ENCODE data around the gene ACTG2. TPM values are rescaled to one million over a fixed set of nuclear protein-coding genes. Genes with fewer than 3 reads are reported as not detected.

Gene ACTG2
- 0.77 TPM for polyA plus RNA-seq (2013, experiment 1 of 2)
- 0.73 TPM for polyA plus RNA-seq (2013, experiment 2 of 2)

DNA sequence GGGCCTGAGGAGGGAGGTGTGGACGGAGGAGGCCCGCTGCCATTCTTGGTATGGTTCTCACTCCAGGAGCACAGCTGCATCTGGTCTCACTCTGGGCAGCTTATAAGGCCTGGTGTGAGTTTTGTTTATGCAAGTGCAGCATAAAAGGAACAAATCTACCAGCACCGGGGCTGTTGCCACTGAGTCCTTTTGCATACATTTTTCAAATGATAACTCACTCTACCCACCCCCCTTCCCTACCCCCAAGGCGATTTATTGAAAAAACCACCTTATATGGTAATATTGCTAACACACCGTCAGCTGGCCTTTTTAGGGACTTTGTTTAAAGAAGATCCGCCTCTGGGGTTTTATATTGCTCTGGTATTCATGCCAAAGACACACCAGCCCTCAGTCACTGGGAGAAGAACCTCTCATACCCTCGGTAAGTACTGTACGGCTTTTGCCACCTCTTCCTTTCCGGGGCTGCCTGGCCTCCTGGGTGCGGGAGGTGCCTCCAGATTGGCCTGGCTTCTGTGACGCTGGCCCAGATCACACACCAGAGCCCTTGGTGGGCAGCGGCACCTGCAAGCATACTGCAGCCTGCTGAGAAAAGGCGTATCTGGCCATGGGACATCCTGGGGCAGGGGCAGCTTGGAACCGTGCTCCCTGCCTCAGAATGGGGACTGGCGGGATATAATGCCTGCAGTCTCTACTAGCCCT, at the start of gene ACTG2:
Gene ACTG2, plus strand, starts transcription at position 378 of the 699 bp plus-strand sequence. CDS start 8,304 bp downstream, outside the sequence.
- H3K27ac ChIP-seq (replicated peaks; ENCODE audit: low read length) = no peak within 1 kb of the TSS
- peaks cover 6 to 13% of the 10 kb centered on the region in 2 donors for H3K4me1 ChIP-seq (ENCODE audit: control insufficient read depth in 2 of 2, insufficient read depth in 1 of 2, low read depth in 1 of 2, low read length in 2 of 2)
- no peak within 1 kb of the TSS for H2BK15ac ChIP-seq (ENCODE audit: low read length)
- no peaks in the 10 kb centered on the region for H3K9me3 ChIP-seq (replicated peaks in 1 of 2; ENCODE audit: control insufficient read depth in 2 of 2, insufficient read depth in 1 of 2, low read depth in 1 of 2, low read length in 2 of 2)
- H3K9ac ChIP-seq (ENCODE audit: low read depth, low read length, poor library complexity) = no peak within 1 kb of the TSS
- no peak within 1 kb of the TSS for H2BK12ac ChIP-seq (ENCODE audit: low read length)
- no peaks in the 10 kb centered on the region for H3K79me1 ChIP-seq (ENCODE audit: low read depth, low read length)
- no peak within 1 kb of the TSS for H2BK5ac ChIP-seq (ENCODE audit: low read length)
- peak within 1 kb of the TSS; percentile 25 for H3K18ac ChIP-seq (ENCODE audit: low read length)
- no peak within 1 kb of the TSS for H3K23ac ChIP-seq (ENCODE audit: low read depth, low read length, poor library complexity)
- no peak within 1 kb of the TSS for H3K4me3 ChIP-seq (ENCODE audit: low read length in 2 of 2)
- H4K8ac ChIP-seq (ENCODE audit: low read depth, low read length) = peak within 1 kb of the TSS; percentile 95
- H3K4ac ChIP-seq (ENCODE audit: low read length) = no peak within 1 kb of the TSS
- H2BK120ac ChIP-seq (ENCODE audit: low read depth, low read length) = no peak within 1 kb of the TSS
- DNase-seq (ENCODE audit: low spot score) = no peak
- peak within 1 kb of the TSS; percentile 49 for H3K14ac ChIP-seq (ENCODE audit: low read length)
- no CpG with 5 or more reads among the region's 15 CpGs for WGBS, 2 donors (ENCODE audit: extremely low coverage in 2 of 2, insufficient read length in 2 of 2, insufficient replicate concordance in 1 of 2)
- peaks cover 0 to 26% (median 0%) of the 10 kb centered on the region in 3 experiments for H3K27me3 ChIP-seq (ENCODE audit: control insufficient read depth in 3 of 3, insufficient read depth in 3 of 3, low read depth in 1 of 3, low read length in 3 of 3)
- H3K4me2 ChIP-seq (ENCODE audit: insufficient read depth, low read length, poor library complexity, severe bottlenecking) = no peak within 1 kb of the TSS
- H4K91ac ChIP-seq (ENCODE audit: low read depth, low read length, poor library complexity) = no peak within 1 kb of the TSS
- peak within 1 kb of the TSS; percentile 64 for H2AFZ ChIP-seq (ENCODE audit: low read length)
- H3K36me3 ChIP-seq (replicated peaks in 1 of 2; ENCODE audit: control insufficient read depth in 2 of 2, insufficient read depth in 2 of 2, low read length in 2 of 2) = no peaks in the 10 kb centered on the region
- H2AK5ac ChIP-seq (ENCODE audit: low read depth, low read length) = no peak within 1 kb of the TSS

DNA sequence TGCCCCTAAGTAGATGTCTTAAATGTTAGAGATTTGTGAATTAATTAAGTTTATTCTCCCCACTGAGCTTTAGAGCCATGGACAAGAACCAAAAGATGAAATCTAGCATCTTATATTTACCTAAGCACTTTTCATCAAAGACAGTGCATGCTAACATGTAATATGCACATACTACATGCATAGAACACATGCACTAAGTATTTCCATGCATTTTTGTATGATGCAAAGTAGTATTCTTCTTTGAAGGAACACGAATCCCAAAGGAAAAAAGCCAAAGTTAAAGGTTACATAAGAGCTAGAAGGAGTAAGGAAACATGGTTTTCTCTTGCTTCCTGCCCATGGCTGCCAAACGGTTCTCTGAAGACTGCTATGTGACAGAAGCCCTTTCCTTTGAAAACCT, 48.7 kb upstream of the ACTG2 start:
- Histone ChIP-seq H2BK5ac (ENCODE audit: low read length) (no peak overlapping the region), H2AK5ac (ENCODE audit: low read depth, low read length) (no peak overlapping the region), H2BK12ac (ENCODE audit: low read length) (no peak overlapping the region), H3K9me3 (replicated peaks in 1 of 2; ENCODE audit: control insufficient read depth in 2 of 2, insufficient read depth in 1 of 2, low read depth in 1 of 2, low read length in 2 of 2) (no peaks in the 10 kb centered on the region), H3K14ac (ENCODE audit: low read length) (no peak overlapping the region), H2AFZ (ENCODE audit: low read length) (no peak overlapping the region), H2BK15ac (ENCODE audit: low read length) (no peak overlapping the region), H3K4me3 (ENCODE audit: low read length in 2 of 2) (no peak overlapping the region), H3K79me1 (ENCODE audit: low read depth, low read length) (no peaks in the 10 kb centered on the region), H3K36me3 (replicated peaks in 1 of 2; ENCODE audit: control insufficient read depth in 2 of 2, insufficient read depth in 2 of 2, low read length in 2 of 2) (peaks cover 10 to 89% of the 10 kb centered on the region in 2 donors), H3K4ac (ENCODE audit: low read length) (no peak overlapping the region), H3K4me1 (ENCODE audit: control insufficient read depth in 2 of 2, insufficient read depth in 1 of 2, low read depth in 1 of 2, low read length in 2 of 2) (peaks cover 1 to 2% of the 10 kb centered on the region in 2 donors), H4K91ac (ENCODE audit: low read depth, low read length, poor library complexity) (no peak overlapping the region), H2BK120ac (ENCODE audit: low read depth, low read length) (no peak overlapping the region), H3K27me3 (ENCODE audit: control insufficient read depth in 3 of 3, insufficient read depth in 3 of 3, low read depth in 1 of 3, low read length in 3 of 3) (no peaks in the 10 kb centered on the region), H3K23ac (ENCODE audit: low read depth, low read length, poor library complexity) (no peak overlapping the region), H3K9ac (ENCODE audit: low read depth, low read length, poor library complexity) (no peak overlapping the region), H3K18ac (ENCODE audit: low read length) (no peak overlapping the region), H3K4me2 (ENCODE audit: insufficient read depth, low read length, poor library complexity, severe bottlenecking) (no peak overlapping the region), H4K8ac (ENCODE audit: low read depth, low read length) (no peak overlapping the region), H3K27ac (replicated peaks; ENCODE audit: low read length) (no peak overlapping the region)
- no peak for DNase-seq (ENCODE audit: low spot score)
- WGBS, 2 donors (ENCODE audit: extremely low coverage in 2 of 2, insufficient read length in 2 of 2, insufficient replicate concordance in 1 of 2) = no CpG with 5 or more reads among the region's 2 CpGs

DNA sequence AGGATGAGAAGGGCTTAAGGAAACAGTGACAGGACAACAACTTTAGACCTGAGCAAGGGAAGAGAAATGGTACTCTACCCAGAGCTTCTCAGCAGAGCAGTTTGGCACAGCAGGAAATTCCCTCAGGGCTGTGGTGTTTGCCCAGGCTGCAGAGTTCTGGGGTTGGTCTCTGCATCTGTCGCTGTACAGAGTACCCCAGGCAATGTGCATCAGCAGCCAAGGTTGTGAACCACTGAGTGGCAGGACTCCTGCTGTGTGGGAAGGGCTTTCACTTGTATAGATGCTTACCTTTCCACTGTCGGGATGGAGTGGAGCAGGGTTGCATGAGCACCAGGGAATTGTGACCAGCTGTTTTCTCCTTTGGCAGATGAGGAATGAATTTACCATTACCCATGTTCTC, 42.8 kb upstream of the ACTG2 start:
- no peak overlapping the region for H3K9ac ChIP-seq (ENCODE audit: low read depth, low read length, poor library complexity)
- WGBS, 2 donors (ENCODE audit: extremely low coverage in 2 of 2, insufficient read length in 2 of 2, insufficient replicate concordance in 1 of 2) = no CpG with 5 or more reads among the region's 2 CpGs
- peaks cover 25 to 97% of the 10 kb centered on the region in 2 donors for H3K36me3 ChIP-seq (replicated peaks in 1 of 2; ENCODE audit: control insufficient read depth in 2 of 2, insufficient read depth in 2 of 2, low read length in 2 of 2)
- no peak overlapping the region for H2BK12ac ChIP-seq (ENCODE audit: low read length)
- peaks cover 0 to 2% of the 10 kb centered on the region in 2 donors for H3K9me3 ChIP-seq (replicated peaks in 1 of 2; ENCODE audit: control insufficient read depth in 2 of 2, insufficient read depth in 1 of 2, low read depth in 1 of 2, low read length in 2 of 2)
- H3K18ac ChIP-seq (ENCODE audit: low read length) = no peak overlapping the region
- H4K8ac ChIP-seq (ENCODE audit: low read depth, low read length) = peak overlapping the region; percentile 43
- no peak overlapping the region for H2AK5ac ChIP-seq (ENCODE audit: low read depth, low read length)
- no peak overlapping the region for H3K14ac ChIP-seq (ENCODE audit: low read length)
- no peak overlapping the region for H3K4me2 ChIP-seq (ENCODE audit: insufficient read depth, low read length, poor library complexity, severe bottlenecking)
- no peaks in the 10 kb centered on the region for H3K27me3 ChIP-seq (ENCODE audit: control insufficient read depth in 3 of 3, insufficient read depth in 3 of 3, low read depth in 1 of 3, low read length in 3 of 3)
- H2BK5ac ChIP-seq (ENCODE audit: low read length) = no peak overlapping the region
- H3K23ac ChIP-seq (ENCODE audit: low read depth, low read length, poor library complexity) = no peak overlapping the region
- no peak overlapping the region for H3K27ac ChIP-seq (replicated peaks; ENCODE audit: low read length)
- no peak overlapping the region for H2BK120ac ChIP-seq (ENCODE audit: low read depth, low read length)
- no peak overlapping the region for H4K91ac ChIP-seq (ENCODE audit: low read depth, low read length, poor library complexity)
- H3K4me1 ChIP-seq (ENCODE audit: control insufficient read depth in 2 of 2, insufficient read depth in 1 of 2, low read depth in 1 of 2, low read length in 2 of 2) = no peaks in the 10 kb centered on the region
- no peak overlapping the region for H3K4me3 ChIP-seq (ENCODE audit: low read length in 2 of 2)
- no peak for DNase-seq (ENCODE audit: low spot score)
- H2AFZ ChIP-seq (ENCODE audit: low read length) = no peak overlapping the region
- H3K4ac ChIP-seq (ENCODE audit: low read length) = no peak overlapping the region
- H2BK15ac ChIP-seq (ENCODE audit: low read length) = no peak overlapping the region
- H3K79me1 ChIP-seq (ENCODE audit: low read depth, low read length) = no peaks in the 10 kb centered on the region

DNA sequence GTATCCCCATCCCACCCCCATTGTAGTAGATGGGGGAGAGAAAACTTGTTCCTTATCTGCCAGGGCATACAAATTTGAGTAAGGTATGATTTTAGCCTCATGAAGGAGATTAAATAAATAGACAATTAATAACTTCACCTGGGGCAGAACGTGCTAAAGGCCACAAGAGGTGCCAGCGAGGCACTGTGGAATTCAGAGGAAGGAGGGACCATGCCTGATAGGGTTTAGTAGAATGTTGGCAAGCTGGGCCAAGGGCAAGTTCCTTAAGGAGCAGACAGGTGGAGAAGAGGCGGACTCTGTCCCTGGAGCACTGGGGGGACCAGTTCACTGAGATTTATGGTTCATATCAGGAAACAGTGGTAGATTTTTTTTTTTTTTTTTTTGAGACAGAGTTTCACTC, 41.5 kb upstream of the ACTG2 start:
- Histone ChIP-seq H2BK120ac (ENCODE audit: low read depth, low read length) (no peak overlapping the region), H3K14ac (ENCODE audit: low read length) (no peak overlapping the region), H3K23ac (ENCODE audit: low read depth, low read length, poor library complexity) (no peak overlapping the region), H3K79me1 (ENCODE audit: low read depth, low read length) (no peaks in the 10 kb centered on the region), H3K27me3 (ENCODE audit: control insufficient read depth in 3 of 3, insufficient read depth in 3 of 3, low read depth in 1 of 3, low read length in 3 of 3) (no peaks in the 10 kb centered on the region), H2BK5ac (ENCODE audit: low read length) (no peak overlapping the region), H3K9me3 (replicated peaks in 1 of 2; ENCODE audit: control insufficient read depth in 2 of 2, insufficient read depth in 1 of 2, low read depth in 1 of 2, low read length in 2 of 2) (peaks cover 0 to 2% of the 10 kb centered on the region in 2 donors), H2BK15ac (ENCODE audit: low read length) (no peak overlapping the region), H3K4me1 (ENCODE audit: control insufficient read depth in 2 of 2, insufficient read depth in 1 of 2, low read depth in 1 of 2, low read length in 2 of 2) (no peaks in the 10 kb centered on the region), H3K4ac (ENCODE audit: low read length) (no peak overlapping the region), H3K4me3 (ENCODE audit: low read length in 2 of 2) (no peak overlapping the region), H2AFZ (ENCODE audit: low read length) (no peak overlapping the region), H4K91ac (ENCODE audit: low read depth, low read length, poor library complexity) (no peak overlapping the region), H3K4me2 (ENCODE audit: insufficient read depth, low read length, poor library complexity, severe bottlenecking) (no peak overlapping the region), H3K27ac (replicated peaks; ENCODE audit: low read length) (no peak overlapping the region), H3K9ac (ENCODE audit: low read depth, low read length, poor library complexity) (no peak overlapping the region), H2BK12ac (ENCODE audit: low read length) (no peak overlapping the region), H3K18ac (ENCODE audit: low read length) (no peak overlapping the region), H3K36me3 (replicated peaks in 1 of 2; ENCODE audit: control insufficient read depth in 2 of 2, insufficient read depth in 2 of 2, low read length in 2 of 2) (peaks cover 26 to 98% of the 10 kb centered on the region in 2 donors), H2AK5ac (ENCODE audit: low read depth, low read length) (no peak overlapping the region), H4K8ac (ENCODE audit: low read depth, low read length) (no peak overlapping the region)
- no peak for DNase-seq (ENCODE audit: low spot score)
- no CpG with 5 or more reads among the region's 3 CpGs for WGBS, 2 donors (ENCODE audit: extremely low coverage in 2 of 2, insufficient read length in 2 of 2, insufficient replicate concordance in 1 of 2)
